AG08396 (cell line): Measurements from ENCODE around the gene GMNN.
"Not testable (repeated sequence)": the region's sequence is repeated elsewhere in the genome, so short reads cannot be mapped to it uniquely, and the experiment has no call there.

Experiments
- DNase-seq: peaks from one replicate; pipeline ENCODE4 v3.0.0; 2012; ENCODE audit warnings: low spot score, mixed read lengths

GMNN gene

GRCh38 chr6:24774696-24775519 lies at the start of gene GMNN:
Gene GMNN (plus strand): TSS chr6:24774937. CDS start chr6:24777247, 2,310 bp downstream.
- DNase-seq: peak; percentile 96

DNA sequence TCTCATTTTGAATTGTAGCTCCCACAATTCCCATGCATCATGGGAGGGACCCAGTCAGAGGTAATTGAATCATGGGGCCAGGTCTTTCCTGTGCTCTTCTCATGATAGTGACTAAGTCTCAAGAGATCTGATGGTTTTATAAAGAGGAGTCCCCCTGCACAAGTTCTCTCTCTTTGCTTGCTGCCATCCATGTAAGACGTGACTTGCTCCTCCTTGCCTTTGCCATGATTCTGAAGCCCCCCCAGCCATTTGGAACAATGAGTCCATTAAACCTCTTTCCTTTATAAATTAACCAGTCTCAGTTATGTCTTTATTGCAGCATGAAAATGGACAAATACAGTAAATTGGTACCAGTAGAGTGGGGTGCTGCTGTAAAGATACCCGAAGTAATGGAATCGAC lies 44.1 kb upstream of the GMNN start:
- DNase-seq: not testable (repeated sequence)

GRCh38 chr6:24731456-24732134 lies 43.1 kb upstream of the GMNN start:
- DNase-seq: not testable (repeated sequence)

- no peak for DNase-seq
These were observed 40.6 kb upstream of the GMNN start for GRCh38 chr6:24734166-24734565.

DNA sequence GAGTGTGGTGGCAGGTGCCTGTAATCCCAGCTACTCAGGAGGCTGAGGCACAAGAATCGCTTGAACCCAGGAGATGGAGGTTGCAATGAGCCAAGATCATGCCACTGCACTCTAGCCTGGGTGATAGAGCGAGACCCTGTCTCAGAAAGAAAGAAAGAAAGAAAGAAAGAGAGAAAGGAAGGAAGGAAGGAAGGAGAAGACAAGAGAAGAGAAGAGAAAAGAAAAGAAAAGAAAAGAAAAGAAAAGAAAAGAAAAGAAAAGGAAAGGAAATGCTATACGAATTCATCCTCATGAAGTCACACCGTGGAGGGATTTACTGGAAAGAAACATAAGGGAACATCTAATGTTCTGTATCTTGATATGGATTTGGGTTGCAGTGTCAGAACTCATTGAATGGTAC lies 40.0 kb upstream of the GMNN start:
- not testable (repeated sequence) for DNase-seq

GRCh38 chr6:24738741-24739140 lies 36.0 kb upstream of the GMNN start:
- DNase-seq: no peak

- DNase-seq: no peak
These were observed 33.9 kb upstream of the GMNN start for GRCh38 chr6:24740861-24741260.

- DNase-seq: no peak
These were observed 32.5 kb upstream of the GMNN start for GRCh38 chr6:24742216-24742738.

GRCh38 chr6:24743265-24743943 lies 31.3 kb upstream of the GMNN start:
- peak; percentile 78 for DNase-seq

GRCh38 chr6:24743944-24744335 lies 30.8 kb upstream of the GMNN start:
- no peak for DNase-seq

GRCh38 chr6:24744911-24745310 lies 29.8 kb upstream of the GMNN start:
- no peak for DNase-seq

GRCh38 chr6:24749297-24749696 lies 25.4 kb upstream of the GMNN start:
- no peak for DNase-seq

- not testable (repeated sequence) for DNase-seq
These were observed 23.9 kb upstream of the GMNN start for GRCh38 chr6:24750878-24751277.

- DNase-seq: no peak
These were observed 22.2 kb upstream of the GMNN start for GRCh38 chr6:24752503-24752902.

GRCh38 chr6:24752917-24753492 lies 21.7 kb upstream of the GMNN start:
- DNase-seq: no peak

DNA sequence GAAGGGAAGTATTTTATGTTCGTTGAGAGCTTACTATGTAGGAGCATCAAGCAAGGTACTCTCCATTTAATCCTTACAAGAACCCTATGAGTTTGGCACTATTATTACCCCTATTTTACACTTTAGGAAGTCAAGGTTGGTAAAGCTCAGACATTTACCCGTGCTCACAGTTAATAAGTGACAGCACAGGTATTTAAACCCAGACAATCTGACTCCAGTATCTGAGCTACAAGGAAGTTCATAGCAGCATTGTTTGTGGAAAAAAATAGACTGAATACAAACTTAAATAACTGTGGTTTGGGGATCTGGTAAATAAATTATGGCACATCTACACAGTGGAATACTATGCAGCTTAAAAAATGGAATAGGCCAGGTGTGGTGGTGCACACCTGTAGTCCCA lies 21.2 kb upstream of the GMNN start:
- no peak for DNase-seq

DNA sequence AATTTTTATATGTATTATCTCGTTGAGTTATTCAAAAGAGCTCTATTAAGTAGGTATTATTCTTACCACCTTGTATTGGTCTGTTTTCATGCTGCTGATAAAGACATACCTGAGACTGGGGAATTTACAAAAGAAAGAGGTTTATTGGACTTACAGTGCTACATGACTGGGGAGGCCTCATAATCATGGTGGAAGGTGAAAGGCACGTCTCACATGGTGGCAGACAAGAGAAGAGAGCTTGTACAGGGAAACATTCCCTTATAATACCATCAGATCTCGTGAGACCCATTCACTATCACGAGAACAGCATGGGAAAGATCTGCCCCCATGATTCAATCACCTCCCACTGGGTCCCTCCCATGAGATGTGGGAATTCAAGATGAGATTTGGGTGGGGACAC lies 20.4 kb upstream of the GMNN start:
- not testable (repeated sequence) for DNase-seq

DNA sequence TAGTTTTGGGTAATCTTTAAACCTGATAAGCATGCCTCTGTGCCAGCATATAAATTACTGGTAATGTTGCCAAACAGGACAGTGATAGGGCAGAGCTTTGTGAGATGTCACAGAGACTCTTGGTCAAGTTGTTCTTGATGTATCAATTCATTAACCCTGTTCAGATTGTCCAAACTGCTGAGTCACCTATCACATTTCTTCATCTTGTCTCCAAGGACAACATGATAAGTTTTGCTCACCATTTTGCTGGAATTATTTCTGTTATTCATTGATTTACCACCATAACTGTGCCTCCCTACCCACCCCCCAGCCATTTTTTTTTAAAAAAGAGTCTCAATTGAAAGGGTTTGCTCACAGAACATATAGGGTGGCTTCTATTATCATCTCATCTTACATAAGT lies 19.5 kb upstream of the GMNN start:
- no peak for DNase-seq

DNA sequence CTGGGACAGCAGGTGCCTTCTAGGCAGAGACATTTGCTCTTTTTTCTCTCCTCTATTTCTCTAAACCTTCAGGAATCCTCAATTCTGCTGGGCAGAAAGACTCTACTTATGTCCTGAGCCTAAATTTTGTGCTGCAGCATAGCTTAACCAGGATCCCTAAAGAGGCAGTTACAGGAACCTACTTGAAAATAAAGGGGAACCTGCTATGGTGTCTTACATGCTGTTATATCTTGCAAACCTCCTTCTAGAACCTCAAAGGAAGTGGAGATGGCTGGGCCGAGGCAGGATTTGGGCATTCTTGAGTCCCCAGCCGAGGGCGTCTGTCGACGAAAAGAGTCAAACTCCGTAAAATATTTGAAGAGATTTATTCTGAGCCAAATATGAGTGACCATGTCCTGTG lies 17.1 kb upstream of the GMNN start:
- no peak for DNase-seq

DNA sequence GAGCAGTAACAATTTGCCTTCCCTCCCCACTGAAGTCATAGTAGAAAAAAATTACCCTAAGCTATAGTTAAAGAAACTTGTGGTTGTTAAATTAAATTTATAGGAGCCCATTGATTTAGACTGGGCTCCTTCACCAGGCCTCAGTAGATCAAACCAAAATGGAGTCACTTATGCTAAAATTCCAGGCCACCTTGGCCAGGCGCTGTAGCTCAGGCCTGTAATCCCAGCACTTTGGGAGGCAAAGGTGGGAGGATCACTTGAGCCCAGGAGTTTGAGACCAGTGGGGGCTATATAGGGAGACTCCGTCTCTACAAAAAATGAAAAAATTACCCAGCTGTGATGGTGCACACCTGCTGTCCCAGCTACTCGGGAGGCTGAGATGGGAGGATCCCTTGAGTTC lies 15.0 kb upstream of the GMNN start:
- no peak for DNase-seq

- DNase-seq: no peak
These were observed 14.5 kb upstream of the GMNN start for GRCh38 chr6:24760210-24760609.

DNA sequence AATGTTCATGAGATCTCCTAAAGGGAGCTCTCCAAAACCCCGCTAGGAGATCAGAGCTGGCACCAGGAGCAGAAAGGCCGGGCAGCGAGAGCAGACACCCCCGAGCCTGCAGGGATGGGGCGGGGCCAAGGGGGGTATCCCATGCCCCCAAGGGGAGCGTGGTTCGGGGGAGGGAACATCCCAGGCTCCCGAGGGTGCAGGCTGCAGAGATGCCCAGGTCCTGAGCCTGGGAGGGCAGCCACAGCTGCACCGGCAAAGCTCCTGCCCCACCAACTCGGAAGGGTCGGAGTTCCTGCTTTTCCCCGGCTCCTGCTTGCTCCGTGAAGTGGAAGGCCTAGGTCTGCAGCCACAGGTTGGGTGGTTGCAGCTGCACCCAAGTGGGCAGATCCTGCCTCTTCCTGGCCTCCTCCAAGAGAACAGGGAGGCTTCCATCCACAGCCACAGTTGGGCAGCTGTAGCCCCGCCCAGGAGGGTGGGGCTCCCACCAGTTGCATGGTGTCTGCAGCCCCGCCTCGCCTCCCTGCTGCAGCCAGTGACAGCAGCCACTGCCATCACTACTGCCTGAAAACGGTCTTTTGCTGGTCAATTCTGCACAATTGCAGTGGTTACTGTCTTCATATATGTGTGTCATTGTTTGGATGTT lies 13.4 kb upstream of the GMNN start:
- DNase-seq: no peak
